HG03025 (cell line): ENCODE results near the gene SRGAP3.

ENCODE experiments used
- ATAC-seq: cut with Tn5 transposase; IDR thresholded peaks from one replicate; pipeline ENCODE4 v1.9.1; 2021; ENCODE audit warnings: mild to moderate bottlenecking, moderate library complexity; ENCODE audit not compliant: unreplicated experiment, low FRiP score

Gene SRGAP3

DNA sequence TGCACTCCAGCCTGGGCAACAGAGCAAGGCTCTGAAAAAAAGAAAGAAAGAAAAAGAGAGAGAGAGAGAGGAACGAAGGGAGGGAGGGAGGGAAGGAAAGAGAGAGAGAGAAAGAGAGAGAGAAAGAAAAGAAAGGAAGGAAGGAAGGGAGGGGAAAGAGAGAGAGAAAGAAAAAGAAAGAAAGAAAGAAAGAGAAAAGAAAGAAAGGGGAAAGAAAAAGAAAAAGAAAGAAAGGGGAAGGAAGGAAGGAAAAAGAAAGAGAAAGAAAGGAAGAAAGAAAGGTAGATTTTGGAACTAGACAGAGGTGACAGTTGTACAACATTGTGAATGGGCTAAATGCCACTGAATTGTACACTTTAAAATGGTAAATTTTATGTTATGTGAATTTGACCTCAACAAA lies 5.3 kb upstream of the SRGAP3 start:
- no peak for ATAC-seq

GRCh38 chr3:9253327-9253726 lies 3.9 kb upstream of the SRGAP3 start:
- ATAC-seq = no peak

- no peak for ATAC-seq
These were observed 1.8 kb upstream of the SRGAP3 start for GRCh38 chr3:9251055-9251786.

DNA sequence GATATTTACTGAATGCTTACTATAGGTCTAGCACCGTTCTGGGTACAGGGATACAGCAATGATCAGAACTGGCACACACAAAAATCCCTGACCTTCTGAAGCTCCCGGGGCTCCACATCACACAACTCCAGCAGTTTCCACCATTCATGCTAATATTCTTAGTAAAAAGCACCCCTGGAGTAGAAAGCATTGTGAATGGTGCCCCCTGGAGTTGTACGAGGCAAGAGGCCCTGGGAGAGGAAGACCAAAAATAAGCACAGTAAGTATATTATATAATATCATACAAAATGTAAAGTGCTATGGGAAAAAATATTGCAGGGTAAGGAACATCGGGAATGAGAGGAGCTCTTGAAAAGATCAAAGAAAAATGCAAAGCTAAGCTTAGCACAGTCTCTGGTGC lies 790 bp upstream of the SRGAP3 start:
- ATAC-seq = no peak

GRCh38 chr3:9248522-9249271 lies 749 bp downstream of the SRGAP3 start:
- no peak for ATAC-seq

DNA sequence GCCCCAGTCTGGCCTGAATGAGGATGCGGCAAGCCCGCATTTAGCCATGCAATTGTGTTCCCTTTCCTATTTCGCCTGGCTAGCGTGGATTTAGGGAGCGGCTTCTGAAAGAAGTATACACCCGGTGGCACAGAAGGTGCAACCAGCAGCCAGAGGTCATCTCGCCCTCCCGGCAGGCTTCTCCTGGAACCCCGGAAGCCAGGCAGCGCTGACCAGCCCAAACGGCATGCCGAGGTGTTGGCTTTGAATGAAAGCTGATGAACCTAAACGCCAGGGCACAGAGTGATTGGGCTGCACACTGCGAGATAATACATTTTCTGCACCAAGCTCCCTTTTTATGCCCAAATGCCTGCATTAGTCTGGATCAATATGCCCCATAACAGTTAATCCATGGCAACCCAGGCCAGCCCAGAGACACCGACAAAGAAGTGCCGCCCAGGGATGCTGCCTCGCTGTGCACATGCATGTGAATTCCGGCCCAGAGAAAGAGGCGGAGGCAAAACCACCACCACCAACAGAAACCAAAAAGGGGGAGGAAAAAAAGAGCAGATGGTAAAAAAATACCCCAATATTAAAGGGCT lies 1.4 kb downstream of the SRGAP3 start:
- ATAC-seq = no peak

DNA sequence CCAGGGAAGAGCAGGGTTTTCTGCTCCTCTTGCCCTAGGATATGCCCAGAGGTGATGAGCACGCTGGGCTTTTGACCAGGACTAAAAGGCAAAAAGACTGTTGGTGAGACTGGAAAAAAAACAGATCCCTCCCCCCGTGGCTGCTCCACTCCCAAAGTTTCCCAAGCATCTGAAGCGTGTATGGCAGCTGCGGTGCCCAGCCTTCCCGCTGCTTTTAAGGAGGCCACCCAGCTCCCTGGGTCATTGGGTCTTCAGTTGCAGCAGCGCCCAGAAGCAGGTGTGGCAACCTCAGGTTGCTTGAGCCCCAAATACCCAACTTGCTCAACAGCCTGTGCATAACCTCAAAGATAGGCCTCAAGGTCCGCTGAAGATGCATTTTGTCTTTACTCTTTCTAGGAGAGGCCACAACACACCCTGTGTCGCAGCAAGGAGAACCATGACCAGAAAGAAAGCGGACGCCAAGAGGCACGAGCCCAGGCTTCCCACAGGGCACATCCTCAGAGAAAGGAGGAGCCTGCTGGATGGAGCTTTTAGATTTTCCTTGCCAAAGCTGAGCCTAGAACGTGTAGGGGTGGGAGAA lies 2.0 kb downstream of the SRGAP3 start:
- ATAC-seq = no peak

GRCh38 chr3:9246189-9246588 lies 3.3 kb downstream of the SRGAP3 start:
- ATAC-seq = no peak

GRCh38 chr3:9244495-9245183 lies 4.8 kb downstream of the SRGAP3 start:
- ATAC-seq = no peak

- no peak for ATAC-seq
These were observed 7.5 kb downstream of the SRGAP3 start for GRCh38 chr3:9241956-9242355.

GRCh38 chr3:9239680-9240079 lies 9.8 kb downstream of the SRGAP3 start:
- ATAC-seq = no peak

DNA sequence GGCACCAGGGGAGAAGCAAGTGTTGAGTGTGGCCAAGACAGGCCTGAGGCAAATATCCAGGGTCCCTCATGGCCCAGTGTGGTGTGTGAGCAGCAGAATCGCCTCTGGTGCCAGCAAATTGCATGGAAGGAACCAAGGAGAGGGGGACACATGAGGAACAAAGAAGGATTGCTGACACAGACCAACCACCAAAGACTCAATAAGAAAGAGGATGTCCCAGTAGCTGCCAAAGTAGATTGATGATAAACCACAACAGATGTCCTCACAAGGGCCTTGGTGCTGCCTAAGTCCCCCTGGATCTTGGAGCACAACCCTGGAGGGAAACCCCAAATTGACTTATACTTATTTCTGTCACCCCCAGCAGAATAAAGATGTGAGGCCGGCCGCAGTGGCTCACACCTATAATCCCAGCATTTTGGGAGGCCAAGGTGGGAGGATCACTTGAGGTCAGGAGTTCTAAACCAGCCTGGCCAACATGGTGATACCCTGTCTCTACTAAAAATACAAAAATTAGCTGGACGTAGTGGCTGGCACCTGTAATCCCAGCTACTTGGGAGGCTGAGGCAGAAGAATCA lies 10.6 kb downstream of the SRGAP3 start:
- ATAC-seq = no peak

GRCh38 chr3:9238276-9238675 lies 11.2 kb downstream of the SRGAP3 start:
- no peak for ATAC-seq

- no peak for ATAC-seq
These were observed 15.4 kb downstream of the SRGAP3 start for GRCh38 chr3:9233814-9234600.

GRCh38 chr3:9233101-9233500 lies 16.3 kb downstream of the SRGAP3 start:
- no peak for ATAC-seq

- no peak for ATAC-seq
These were observed 17.5 kb downstream of the SRGAP3 start for GRCh38 chr3:9231937-9232336.

- ATAC-seq = no peak
These were observed 18.0 kb downstream of the SRGAP3 start for GRCh38 chr3:9231471-9231870.

GRCh38 chr3:9231006-9231405 lies 18.4 kb downstream of the SRGAP3 start:
- ATAC-seq = no peak

DNA sequence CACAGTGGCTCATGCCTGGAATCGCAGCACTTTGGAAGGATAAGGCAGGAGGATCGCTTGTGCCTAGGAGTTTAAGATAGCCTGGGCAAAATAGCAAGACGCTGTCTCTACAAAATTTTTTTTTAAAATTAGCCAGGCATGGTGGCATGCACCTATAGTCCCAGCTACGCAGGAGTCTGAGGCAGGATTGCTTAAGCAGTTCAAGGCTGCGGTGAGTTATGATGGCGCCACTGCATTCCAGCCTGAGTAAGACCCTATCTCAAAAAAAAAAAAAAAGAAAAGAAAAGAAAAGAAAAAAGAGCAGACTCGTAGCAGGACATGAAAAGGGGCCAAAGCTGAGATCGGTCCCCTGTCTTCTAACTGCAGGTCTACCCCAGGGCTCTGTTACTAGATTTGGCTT lies 18.9 kb downstream of the SRGAP3 start:
- ATAC-seq = no peak

- no peak for ATAC-seq
These were observed 19.6 kb downstream of the SRGAP3 start for GRCh38 chr3:9229879-9230278.
